ENCODE measurements around the gene HNRNPUL1.

The HNRNPUL1 gene

DNA sequence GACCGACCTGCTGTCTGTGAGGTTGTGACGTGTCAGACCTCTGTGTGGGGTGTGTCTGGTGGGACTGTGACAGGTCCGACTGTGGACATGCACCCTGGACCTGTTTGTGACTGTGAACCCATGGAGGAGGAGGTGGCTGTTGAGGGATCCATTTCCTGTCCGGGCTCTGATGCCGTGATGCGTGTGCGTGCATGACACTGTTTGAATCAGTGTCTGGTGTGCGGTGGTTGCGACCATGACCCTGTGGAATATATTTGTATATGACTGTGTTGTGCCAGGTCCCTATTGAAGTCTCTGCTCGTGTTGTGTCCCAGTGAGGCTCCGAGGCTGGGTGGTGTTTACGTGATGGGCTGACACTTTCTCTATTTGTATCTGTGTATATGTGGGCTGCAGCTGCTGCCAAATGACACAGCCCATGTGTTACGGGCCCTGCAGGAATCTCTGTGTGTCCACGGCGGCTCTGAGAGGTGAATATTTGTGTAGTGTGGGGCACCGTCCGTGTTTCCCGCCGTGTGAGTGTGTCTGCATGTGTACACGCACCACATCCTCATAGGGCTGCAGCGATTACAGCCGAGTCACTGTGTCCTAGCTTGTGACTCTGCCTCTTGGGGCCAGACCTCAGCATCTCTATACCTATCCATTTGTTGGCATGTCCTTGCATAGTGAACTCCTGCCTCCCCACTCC, 64.1 kb downstream of the HNRNPUL1 start:
- no peaks in the 10 kb centered on the region for H4K20me1 ChIP-seq (ENCODE audit: insufficient read depth, low read length)
- peak overlapping the region; percentile 60 for H3K4me3 ChIP-seq (ENCODE audit: low read length)
- H3K79me2 ChIP-seq (ENCODE audit: low read length), result peaks cover 3% of the 10 kb centered on the region; the same call in 1 of the 2 replicates
- H3K27me3 ChIP-seq (replicated peaks; ENCODE audit: insufficient read depth, low read length), result no peaks in the 10 kb centered on the region
- H3K9me3 ChIP-seq (replicated peaks; ENCODE audit: insufficient read depth, low read length), result no peaks in the 10 kb centered on the region
- H3K9me2 ChIP-seq (replicated peaks; ENCODE audit: insufficient read depth, low read length), result no peaks in the 10 kb centered on the region
- no peaks in the 10 kb centered on the region for H3K36me3 ChIP-seq (replicated peaks; ENCODE audit: insufficient read depth, low read length)
- H2AFZ ChIP-seq (ENCODE audit: low read length), result peak overlapping the region; percentile 37
- peaks cover 18% of the 10 kb centered on the region for H3K4me1 ChIP-seq (ENCODE audit: low read length)
- no peak for TF ChIP-seq EZH2 (optimal IDR thresholded peaks at IDR 0.05; ENCODE audit: low read depth, low read length)
- TF ChIP-seq, protein P1, sequence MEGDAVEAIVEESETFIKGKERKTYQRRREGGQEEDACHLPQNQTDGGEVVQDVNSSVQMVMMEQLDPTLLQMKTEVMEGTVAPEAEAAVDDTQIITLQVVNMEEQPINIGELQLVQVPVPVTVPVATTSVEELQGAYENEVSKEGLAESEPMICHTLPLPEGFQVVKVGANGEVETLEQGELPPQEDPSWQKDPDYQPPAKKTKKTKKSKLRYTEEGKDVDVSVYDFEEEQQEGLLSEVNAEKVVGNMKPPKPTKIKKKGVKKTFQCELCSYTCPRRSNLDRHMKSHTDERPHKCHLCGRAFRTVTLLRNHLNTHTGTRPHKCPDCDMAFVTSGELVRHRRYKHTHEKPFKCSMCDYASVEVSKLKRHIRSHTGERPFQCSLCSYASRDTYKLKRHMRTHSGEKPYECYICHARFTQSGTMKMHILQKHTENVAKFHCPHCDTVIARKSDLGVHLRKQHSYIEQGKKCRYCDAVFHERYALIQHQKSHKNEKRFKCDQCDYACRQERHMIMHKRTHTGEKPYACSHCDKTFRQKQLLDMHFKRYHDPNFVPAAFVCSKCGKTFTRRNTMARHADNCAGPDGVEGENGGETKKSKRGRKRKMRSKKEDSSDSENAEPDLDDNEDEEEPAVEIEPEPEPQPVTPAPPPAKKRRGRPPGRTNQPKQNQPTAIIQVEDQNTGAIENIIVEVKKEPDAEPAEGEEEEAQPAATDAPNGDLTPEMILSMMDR (IDR thresholded peaks at IDR 0.05; ENCODE audit: low read length), result no peak
- TF ChIP-seq EZH2phosphoT487 (IDR thresholded peaks at IDR 0.05; ENCODE audit: low read length), result no peak
- peak overlapping the region; percentile 93 for H3K4me2 ChIP-seq (ENCODE audit: low read depth, low read length)
- peak; percentile 36 for DNase-seq
- H3K27ac ChIP-seq (ENCODE audit: low read length), result peak overlapping the region; percentile 75
- H3K9ac ChIP-seq (ENCODE audit: low read length), result peak overlapping the region; percentile 73
- H3F3A ChIP-seq (ENCODE audit: insufficient read depth, low read length), result peaks cover 28% of the 10 kb centered on the region

DNA sequence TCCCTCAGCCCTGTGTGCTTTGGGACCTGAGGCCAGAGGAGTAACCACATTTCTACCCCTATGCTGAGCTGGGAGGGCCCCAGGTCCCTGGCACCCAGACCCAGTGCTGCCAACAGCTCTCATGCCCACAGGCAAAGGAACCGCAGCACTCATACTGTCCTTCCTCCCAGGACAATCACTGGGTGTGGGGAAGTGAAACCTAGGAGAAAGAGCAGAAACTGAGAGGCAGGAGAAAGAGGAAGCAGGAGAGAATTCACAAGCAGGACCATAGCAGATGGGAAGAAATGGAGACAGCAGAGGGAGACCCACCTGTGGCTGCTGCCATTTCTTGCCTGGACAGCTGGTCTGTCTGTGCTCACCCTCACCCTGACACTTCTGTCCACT, 64.7 kb downstream of the HNRNPUL1 start:
- H4K20me1 ChIP-seq (ENCODE audit: insufficient read depth, low read length), result no peaks in the 10 kb centered on the region
- peak overlapping the region; percentile 60 for H3K4me3 ChIP-seq (ENCODE audit: low read length)
- no peaks in the 10 kb centered on the region for H3K9me3 ChIP-seq (replicated peaks; ENCODE audit: insufficient read depth, low read length)
- H3F3A ChIP-seq (ENCODE audit: insufficient read depth, low read length), result peaks cover 28% of the 10 kb centered on the region
- TF ChIP-seq EZH2phosphoT487 (IDR thresholded peaks at IDR 0.05; ENCODE audit: low read length) (no peak), EZH2 (optimal IDR thresholded peaks at IDR 0.05; ENCODE audit: low read depth, low read length) (no peak)
- TF ChIP-seq, protein P1 (IDR thresholded peaks at IDR 0.05; ENCODE audit: low read length), result no peak
- H3K27ac ChIP-seq (ENCODE audit: low read length), result peak overlapping the region; percentile 75
- H2AFZ ChIP-seq (ENCODE audit: low read length), result peak overlapping the region; percentile 37
- peaks cover 18% of the 10 kb centered on the region for H3K4me1 ChIP-seq (ENCODE audit: low read length)
- no peak for DNase-seq
- H3K36me3 ChIP-seq (replicated peaks; ENCODE audit: insufficient read depth, low read length), result no peaks in the 10 kb centered on the region
- H3K9ac ChIP-seq (ENCODE audit: low read length), result peak overlapping the region; percentile 73; the same call in 1 of the 2 replicates
- no peaks in the 10 kb centered on the region for H3K9me2 ChIP-seq (replicated peaks; ENCODE audit: insufficient read depth, low read length)
- H3K4me2 ChIP-seq (ENCODE audit: low read depth, low read length), result peak overlapping the region; percentile 93
- peaks cover 3% of the 10 kb centered on the region; the same call in 1 of the 2 replicates for H3K79me2 ChIP-seq (ENCODE audit: low read length)
- H3K27me3 ChIP-seq (replicated peaks; ENCODE audit: insufficient read depth, low read length), result no peaks in the 10 kb centered on the region

DNA sequence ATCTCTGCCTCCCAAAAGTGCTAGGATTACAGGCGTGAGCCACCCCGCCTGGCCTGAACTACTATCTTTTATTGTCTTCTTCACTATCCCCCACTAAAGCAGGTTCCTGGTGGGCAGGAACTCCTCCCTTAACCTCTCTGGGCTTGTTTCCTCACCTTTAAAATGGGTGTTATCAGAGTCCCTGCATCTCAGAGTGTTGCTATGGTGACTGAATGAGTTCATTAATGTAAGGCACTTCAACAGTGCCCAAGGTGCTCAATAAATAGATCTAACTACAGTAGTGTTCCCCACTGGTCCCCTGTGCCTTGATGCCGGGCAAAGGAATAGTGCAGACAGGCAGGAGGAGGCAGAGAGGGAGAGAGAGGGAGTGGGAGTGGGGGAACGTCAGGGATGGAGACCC, 66.3 kb downstream of the HNRNPUL1 start:
- Histone ChIP-seq H3K36me3 (replicated peaks; ENCODE audit: insufficient read depth, low read length) (no peaks in the 10 kb centered on the region), H3K27ac (ENCODE audit: low read length) (no peak overlapping the region)

More for the DNA sequence above, 66.3 kb downstream of the HNRNPUL1 start:
- no peak for DNase-seq
- H3F3A ChIP-seq (ENCODE audit: insufficient read depth, low read length), result peaks cover 21% of the 10 kb centered on the region
- no peaks in the 10 kb centered on the region for H3K9me2 ChIP-seq (replicated peaks; ENCODE audit: insufficient read depth, low read length)
- peaks cover 3% of the 10 kb centered on the region; the same call in 1 of the 2 replicates for H3K79me2 ChIP-seq (ENCODE audit: low read length)
- no peak overlapping the region for H3K4me2 ChIP-seq (ENCODE audit: low read depth, low read length)
- H3K4me1 ChIP-seq (ENCODE audit: low read length), result peaks cover 18% of the 10 kb centered on the region
- no peaks in the 10 kb centered on the region for H3K9me3 ChIP-seq (replicated peaks; ENCODE audit: insufficient read depth, low read length)
- no peak overlapping the region for H3K4me3 ChIP-seq (ENCODE audit: low read length)
- no peaks in the 10 kb centered on the region for H3K27me3 ChIP-seq (replicated peaks; ENCODE audit: insufficient read depth, low read length)
- H3K9ac ChIP-seq (ENCODE audit: low read length), result no peak overlapping the region
- no peak for TF ChIP-seq EZH2phosphoT487 (IDR thresholded peaks at IDR 0.05; ENCODE audit: low read length)
- TF ChIP-seq, protein P1 (IDR thresholded peaks at IDR 0.05; ENCODE audit: low read length), result no peak
- no peak for TF ChIP-seq EZH2 (optimal IDR thresholded peaks at IDR 0.05; ENCODE audit: low read depth, low read length)
- H4K20me1 ChIP-seq (ENCODE audit: insufficient read depth, low read length), result no peaks in the 10 kb centered on the region
- no peak overlapping the region for H2AFZ ChIP-seq (ENCODE audit: low read length)

All from MM.1S (cell line).